Fibroblast of the conjunctiva (primary cell): ENCODE data around the gene SMIM17.

Source experiments
- DNase-seq: peaks from one replicate; pipeline ENCODE4 v3.0.0-alpha.2; 2010; ENCODE audit warnings: low read depth

SMIM17 gene

GRCh38 chr19:56642711-56643459 is at the start of gene SMIM17:
Gene SMIM17 (plus strand): TSS chr19:56643159. CDS start chr19:56645668, 2,509 bp downstream.
- DNase-seq: no peak

DNA sequence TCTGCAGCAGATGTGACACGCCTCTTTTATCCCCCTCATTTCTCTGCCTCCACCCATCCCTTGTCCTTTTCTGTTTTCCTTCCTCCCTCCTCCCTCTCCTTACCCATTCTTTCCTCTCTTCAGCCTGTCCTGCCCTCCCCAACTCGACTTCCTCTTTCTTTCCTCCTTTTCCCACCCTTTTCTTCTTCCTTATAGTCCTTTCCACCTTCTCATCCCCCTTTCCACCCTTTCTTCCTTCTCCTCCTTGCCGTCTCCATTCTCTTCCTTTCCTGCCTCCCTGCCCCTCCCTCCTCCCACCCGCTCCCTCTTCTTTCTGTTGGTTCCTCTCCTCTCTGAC is 48.5 kb upstream of the SMIM17 start:
- DNase-seq: no peak

GRCh38 chr19:56594783-56595547 is 48.0 kb upstream of the SMIM17 start, which contains the start of gene ZNF71:
Gene ZNF71 (plus strand): TSS chr19:56595302. CDS start chr19:56601559, 6,257 bp downstream.
- DNase-seq: peak; percentile 68

GRCh38 chr19:56595548-56595899 is 47.4 kb upstream of the SMIM17 start:
- no peak for DNase-seq

DNA sequence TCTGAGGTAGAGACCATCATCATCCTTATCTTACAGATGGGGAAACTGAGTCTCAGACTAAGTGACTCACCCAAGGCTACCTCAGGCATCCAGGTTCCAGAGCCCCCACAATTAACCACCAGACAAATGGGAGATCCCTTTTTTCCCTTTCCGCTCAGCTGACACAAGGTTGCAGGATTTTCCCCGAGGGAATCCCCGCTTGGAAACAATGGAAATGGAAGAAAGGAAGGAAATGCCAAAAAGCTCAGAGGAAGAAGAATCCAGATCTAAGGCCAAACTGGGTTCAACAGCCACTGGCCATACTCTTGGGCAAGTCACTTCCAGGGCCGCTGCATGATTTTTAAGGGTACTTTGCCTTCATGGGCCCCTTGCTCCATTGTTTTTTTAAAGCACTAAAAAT is 46.3 kb upstream of the SMIM17 start:
- DNase-seq: no peak

- DNase-seq: no peak
These were observed 45.3 kb upstream of the SMIM17 start for GRCh38 chr19:56597696-56598095.

DNA sequence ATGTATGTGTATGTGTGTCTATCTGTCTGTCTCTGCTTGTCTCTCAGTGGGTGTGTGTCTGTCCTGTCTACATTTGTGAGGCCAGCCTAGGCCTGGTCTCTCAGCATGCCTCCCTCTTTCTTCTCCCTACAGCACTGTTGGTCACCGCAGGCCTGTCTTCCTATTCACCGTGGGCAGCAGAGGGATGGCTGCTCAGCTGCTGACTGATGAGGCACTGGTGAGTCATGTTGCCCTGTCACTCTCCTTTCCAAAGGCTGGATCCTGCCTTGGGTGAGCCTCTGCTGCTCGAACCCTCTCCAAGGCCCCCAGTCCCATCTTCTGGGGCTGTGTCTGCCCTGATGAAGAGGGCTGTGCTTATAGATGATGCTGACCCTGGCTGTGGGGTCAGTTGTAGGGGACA is 41.6 kb upstream of the SMIM17 start:
- no peak for DNase-seq

- no peak for DNase-seq
These were observed 39.1 kb upstream of the SMIM17 start for GRCh38 chr19:56603829-56604228.

GRCh38 chr19:56608274-56608964 is 34.5 kb upstream of the SMIM17 start:
- DNase-seq: no peak

DNA sequence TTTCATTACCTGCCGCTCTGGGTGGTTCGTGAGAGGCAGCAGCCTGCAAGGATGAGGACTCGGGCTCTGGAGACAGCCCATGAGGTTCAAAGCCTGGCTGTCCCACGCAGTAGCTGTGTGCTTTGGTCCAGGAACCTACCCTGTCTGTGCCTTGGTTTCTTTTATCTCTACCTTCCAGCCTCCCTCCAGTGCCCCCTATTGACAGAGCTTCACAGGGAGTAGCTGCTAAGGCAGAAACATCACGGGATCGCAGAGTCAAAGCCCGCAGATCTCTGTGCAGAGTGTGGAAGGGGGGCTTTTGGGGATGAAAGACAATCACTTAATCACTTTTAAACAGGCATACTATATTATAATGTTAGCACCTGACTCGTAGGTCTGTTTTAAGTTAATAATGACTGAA is 31.7 kb upstream of the SMIM17 start:
- DNase-seq: no peak

DNA sequence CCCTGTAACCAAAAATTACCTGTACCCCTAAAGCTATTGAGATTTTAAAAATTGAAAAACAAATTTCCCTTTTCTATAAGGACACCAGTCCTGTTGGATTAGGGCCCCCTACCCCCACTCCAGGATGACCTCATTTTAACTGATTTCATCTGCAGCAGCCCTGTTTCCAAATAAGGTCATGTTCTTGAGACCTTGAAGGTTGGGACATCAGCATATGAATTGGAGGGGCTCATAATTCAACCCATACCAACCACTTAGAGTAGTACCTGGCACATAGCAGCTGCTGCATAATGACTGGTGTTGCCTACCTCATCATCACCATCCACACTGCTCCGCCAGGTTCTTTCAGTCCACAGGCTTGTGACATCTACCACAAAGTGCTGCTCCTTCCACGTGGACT is 30.2 kb upstream of the SMIM17 start:
- no peak for DNase-seq

GRCh38 chr19:56613639-56614038 is 29.3 kb upstream of the SMIM17 start:
- no peak for DNase-seq

DNA sequence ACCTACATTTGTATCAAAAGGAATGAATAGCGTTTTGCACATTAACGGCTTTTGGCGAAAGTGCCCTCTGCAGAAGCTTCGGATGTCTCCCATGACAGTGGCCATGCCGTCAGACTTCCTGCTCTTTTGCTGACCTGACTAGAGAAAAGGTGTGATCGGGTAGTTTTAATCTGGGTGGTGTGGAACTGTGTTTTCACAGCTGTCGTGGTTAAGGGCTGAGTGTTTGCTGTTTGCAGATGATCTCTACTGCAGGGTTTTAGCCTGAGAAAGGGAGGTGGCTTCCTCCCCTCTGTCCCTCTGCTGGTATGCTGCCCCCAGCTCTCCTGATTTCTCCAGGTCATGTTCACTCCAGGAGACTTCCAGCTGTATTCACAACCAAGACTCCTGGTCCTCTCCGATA is 25.4 kb upstream of the SMIM17 start:
- DNase-seq: no peak

GRCh38 chr19:56619121-56619520 is 23.8 kb upstream of the SMIM17 start:
- DNase-seq: no peak

DNA sequence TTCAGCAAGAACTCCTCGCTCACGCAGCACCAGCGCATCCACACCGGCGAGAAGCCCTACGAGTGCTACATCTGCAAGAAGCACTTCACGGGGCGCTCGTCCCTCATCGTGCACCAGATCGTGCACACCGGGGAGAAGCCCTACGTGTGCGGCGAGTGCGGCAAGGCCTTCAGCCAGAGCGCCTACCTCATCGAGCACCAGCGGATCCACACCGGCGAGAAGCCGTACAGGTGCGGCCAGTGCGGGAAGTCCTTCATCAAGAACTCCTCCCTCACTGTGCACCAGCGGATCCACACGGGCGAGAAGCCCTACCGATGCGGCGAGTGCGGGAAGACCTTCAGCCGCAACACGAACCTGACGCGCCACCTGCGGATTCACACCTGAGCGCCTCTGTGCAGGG is 20.6 kb upstream of the SMIM17 start:
- no peak for DNase-seq

DNA sequence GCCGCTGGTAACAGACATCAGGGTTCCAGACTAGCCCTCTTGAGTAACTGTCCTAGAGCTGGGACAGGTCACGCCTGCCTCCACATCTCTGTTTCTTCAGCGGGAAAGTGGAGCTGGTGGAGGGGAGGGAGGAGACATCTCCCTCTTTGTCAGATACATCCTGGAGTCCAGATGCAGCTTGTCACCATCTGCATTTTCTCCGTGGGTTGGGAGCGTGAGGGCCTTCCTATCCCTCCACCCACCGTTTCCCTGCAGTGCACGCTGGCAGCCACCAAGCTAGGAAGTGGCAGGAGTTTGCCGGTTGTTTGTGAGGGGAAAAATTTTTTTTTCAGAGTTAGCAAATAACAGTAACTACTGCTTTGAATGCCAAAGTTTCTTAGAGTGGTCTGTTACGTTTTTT is 20.0 kb upstream of the SMIM17 start:
- no peak for DNase-seq

DNA sequence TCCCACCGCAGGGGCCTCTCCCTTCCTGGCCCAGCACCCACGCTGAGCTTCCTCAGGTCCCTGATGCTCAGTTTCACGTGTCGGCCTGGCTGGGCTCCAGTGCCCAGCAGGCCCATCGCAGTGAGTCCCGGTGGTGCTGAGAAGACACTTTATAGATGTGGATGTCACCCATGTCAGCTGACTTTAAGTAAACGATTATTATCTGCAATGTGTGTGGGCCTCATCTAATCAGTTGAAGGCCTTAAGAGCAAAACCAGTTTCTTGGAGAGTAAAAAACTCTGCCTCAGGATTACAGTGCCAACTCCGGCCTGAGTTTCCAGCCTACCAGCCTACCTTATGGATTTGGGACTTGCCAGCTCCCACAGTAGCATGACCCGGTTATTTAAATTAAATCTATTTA is 17.3 kb upstream of the SMIM17 start:
- DNase-seq: no peak

- DNase-seq: no peak
These were observed 9.9 kb upstream of the SMIM17 start for GRCh38 chr19:56633021-56633420.

DNA sequence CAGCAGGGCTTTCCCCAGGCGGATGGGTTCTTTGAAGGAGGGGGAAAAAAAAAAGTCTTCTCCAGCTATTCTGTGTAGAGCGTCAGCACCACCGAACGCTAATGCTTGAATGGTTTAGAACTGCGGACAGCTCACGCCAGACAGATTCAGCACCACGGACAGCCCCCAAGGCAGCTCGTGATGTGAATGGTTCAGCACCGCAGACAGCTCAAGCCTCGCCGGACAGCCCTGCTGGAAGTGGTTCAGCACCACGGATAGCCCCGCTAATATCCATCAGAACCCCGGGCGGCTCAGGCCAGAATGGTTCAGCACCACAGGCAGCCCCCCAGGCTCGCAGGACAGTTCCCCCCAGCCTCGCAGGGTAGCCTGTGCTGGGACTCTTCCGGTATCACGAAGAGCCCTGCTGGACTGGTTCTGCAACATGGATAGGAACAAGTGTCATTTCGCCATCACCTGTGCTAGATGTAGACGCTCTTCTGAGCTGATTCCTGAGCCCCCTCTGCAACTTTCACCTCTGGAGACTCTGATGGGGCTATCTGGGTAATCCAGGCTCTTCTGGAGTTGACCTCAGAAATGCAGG is 4.9 kb upstream of the SMIM17 start:
- peak; percentile 34 for DNase-seq

- no peak for DNase-seq
These were observed 3.7 kb upstream of the SMIM17 start for GRCh38 chr19:56639217-56639616.

DNA sequence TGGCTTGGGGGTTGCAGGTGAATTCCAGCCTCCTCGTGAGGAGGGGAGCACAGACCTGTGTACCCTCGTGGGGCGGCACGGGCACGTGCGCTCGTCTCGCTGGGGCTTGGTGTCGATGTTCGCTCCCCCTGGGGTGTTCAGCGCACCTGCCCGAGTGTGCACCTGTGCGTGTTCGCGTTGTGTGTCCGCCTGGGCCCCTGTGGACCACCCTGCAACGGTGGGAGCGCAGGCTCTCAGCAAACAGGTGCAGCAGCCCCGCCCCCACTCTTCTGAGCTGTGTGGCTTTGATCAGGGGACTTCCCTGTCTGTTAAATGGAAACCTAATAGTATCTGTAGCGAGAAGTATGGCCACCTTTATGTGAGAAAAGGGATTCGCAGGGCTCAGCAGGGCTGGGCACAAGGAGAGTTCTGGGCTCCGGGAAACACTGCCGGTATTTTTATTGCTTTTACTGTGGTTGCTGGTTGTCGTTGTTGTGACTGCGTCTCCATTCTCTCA is 549 bp downstream of the SMIM17 start:
- DNase-seq: no peak

GRCh38 chr19:56654151-56654550 is 11.2 kb downstream of the SMIM17 start:
- no peak for DNase-seq
